Panc1 (cell line): ENCODE data around the gene KMT2E. TPM values are rescaled to one million over a fixed set of nuclear protein-coding genes. Genes with fewer than 3 reads are reported as not detected.
A peak's percentile ranks its signal among the peaks of the same experiment; 100 is the strongest.

Experiments used
- ATAC-seq: fragments of 200-7000 bp; cut with Tn5 transposase; 2 replicates; pipeline ENCODE4 v1.9.1; 2020; ENCODE audit warnings: mild to moderate bottlenecking, moderate library complexity
- BruUV-seq: library from RNA; stranded (reverse); fragments of 400-500 nt; replicated peaks from 2 replicates; lab custom pipeline; 2021; lab: Mats Ljungman, UMichigan
- CTCF ChIA-PET: fragments of 300-600 bp; sonication (Branson Sonifier 250); formaldehyde crosslinking; loops from one replicate; lab custom pipeline; 2022; ENCODE audit warnings: antibody characterized with exemption; lab: Charles Lee
- POLR2A ChIA-PET: fragments of 300-600 bp; sonication (Branson Sonifier 250); formaldehyde crosslinking; loops from one replicate; lab custom pipeline; 2022; ENCODE audit warnings: antibody characterized with exemption; lab: Charles Lee
- DNase-seq: peaks from one replicate; pipeline ENCODE4 v3.0.0-alpha.2; 2010; ENCODE audit warnings: low read depth, low spot score
- H3K27ac ChIP-seq: 2 replicates; pipeline ENCODE4 v1.5.1; 2011; ENCODE audit warnings: mild to moderate bottlenecking, low read length, inconsistent platforms
- H3K27me3 ChIP-seq: fragments of 200-500 bp; sonication (Bioruptor generic); 2 replicates; pipeline ENCODE4 v1.6.0; 2014; ENCODE audit warnings: low read length, inconsistent platforms; ENCODE audit not compliant: control insufficient read depth, insufficient read depth
- H3K36me3 ChIP-seq: fragments of 200-500 bp; sonication (Bioruptor generic); 2 replicates; pipeline ENCODE4 v1.5.1; 2014; ENCODE audit warnings: inconsistent platforms, mild to moderate bottlenecking, low read length, moderate library complexity; ENCODE audit not compliant: control insufficient read depth, insufficient read depth
- H3K4me1 ChIP-seq: 2 replicates; pipeline ENCODE4 v1.5.1; 2011; ENCODE audit warnings: inconsistent platforms, mild to moderate bottlenecking, low read length, moderate library complexity; ENCODE audit not compliant: control insufficient read depth, insufficient read depth
- H3K4me3 ChIP-seq, 2 experiments: 2 replicates each; pipeline ENCODE4 v1.5.1; 2011 to 2012; ENCODE audit warnings: low read depth in 2 of 2, low read length in 2 of 2, mild to moderate bottlenecking in 2 of 2, inconsistent platforms in 1 of 2, moderate library complexity in 1 of 2
- H3K9me3 ChIP-seq: fragments of 200-500 bp; sonication (Bioruptor generic); 2 replicates; pipeline ENCODE4 v1.5.1; 2014; ENCODE audit warnings: low read depth, mild to moderate bottlenecking, inconsistent platforms, low read length, moderate library complexity; ENCODE audit not compliant: control insufficient read depth, insufficient read depth
- POLR2AphosphoS5 ChIP-seq: IDR thresholded peaks from 2 replicates; pipeline ENCODE4 v1.6.1; 2012; ENCODE audit warnings: mild to moderate bottlenecking, low read depth, low read length, moderate library complexity
- SIN3A ChIP-seq: IDR thresholded peaks from 2 replicates; pipeline ENCODE4 v1.6.1; 2012; ENCODE audit warnings: low read depth, mild to moderate bottlenecking, low read length, moderate library complexity, borderline replicate concordance; ENCODE audit not compliant: insufficient read depth
- TCF7L2 ChIP-seq: IDR thresholded peaks from 2 replicates; pipeline ENCODE4 v1.6.1; 2011; ENCODE audit warnings: mild to moderate bottlenecking, low read depth, low read length, inconsistent platforms
- in situ Hi-C: cut with HindIII; loops from 2 replicates; pipeline ENCODE4 v1.10.0; 2016; ENCODE audit warnings: low sequenced_read_pairs, low pct_unique_long_range_greater_than_20kb
- intact Hi-C: fragments of 100-400 bp; cut with micrococcal nuclease; formaldehyde crosslinking; loops from one replicate; pipeline ENCODE4 v1.10.0; 2022; ENCODE audit not compliant: unreplicated experiment
- total RNA-seq: library from RNA; stranded (reverse); gene quantifications from one replicate; pipeline ENCODE4 v1.2.1, GENCODE V29; 2021; ENCODE audit not compliant: unreplicated experiment
- TF ChIP-seq, protein P1 (sequence below): fragments of 450-650 bp; IDR thresholded peaks from 2 replicates; pipeline ENCODE4 v1.5.1; 2017; ENCODE audit warnings: mild to moderate bottlenecking
- TF ChIP-seq, protein P2 (sequence below), 2 experiments: IDR thresholded peaks; 2 replicates each; pipeline ENCODE4 v1.6.1; 2011 to 2012; ENCODE audit warnings: low read depth in 2 of 2, control low read depth in 1 of 2, low read length in 1 of 2, mild to moderate bottlenecking in 1 of 2, moderate library complexity in 1 of 2; ENCODE audit not compliant: insufficient read depth in 1 of 2

Gene KMT2E
- total RNA-seq, 1 experiment from 2014 or later = 51.4 TPM

- ChIA-PET POLR2A (interaction anchor here (0.6 kb wide), 1 partner anchor 93 kb away, joined by 3 read pairs; no protein-coding TSS in a partner anchor), CTCF (no interaction called here)
- Histone ChIP-seq H3K27ac (no peak overlapping the region), H3K27me3 (no peaks in the 10 kb centered on the region), H3K36me3 (peaks cover 18% of the 10 kb centered on the region), H3K4me1 (no peaks in the 10 kb centered on the region), H3K9me3 (no peaks in the 10 kb centered on the region), H3K4me3 (no peak overlapping the region)
- ATAC-seq (no peak), DNase-seq (no peak)
- intact Hi-C loops (no loop called here), in situ Hi-C loops (no loop called here)
- BruUV-seq = TSS peak; percentile 9
- no peak for TF ChIP-seq TCF7L2
- TF ChIP-seq, protein P1, sequence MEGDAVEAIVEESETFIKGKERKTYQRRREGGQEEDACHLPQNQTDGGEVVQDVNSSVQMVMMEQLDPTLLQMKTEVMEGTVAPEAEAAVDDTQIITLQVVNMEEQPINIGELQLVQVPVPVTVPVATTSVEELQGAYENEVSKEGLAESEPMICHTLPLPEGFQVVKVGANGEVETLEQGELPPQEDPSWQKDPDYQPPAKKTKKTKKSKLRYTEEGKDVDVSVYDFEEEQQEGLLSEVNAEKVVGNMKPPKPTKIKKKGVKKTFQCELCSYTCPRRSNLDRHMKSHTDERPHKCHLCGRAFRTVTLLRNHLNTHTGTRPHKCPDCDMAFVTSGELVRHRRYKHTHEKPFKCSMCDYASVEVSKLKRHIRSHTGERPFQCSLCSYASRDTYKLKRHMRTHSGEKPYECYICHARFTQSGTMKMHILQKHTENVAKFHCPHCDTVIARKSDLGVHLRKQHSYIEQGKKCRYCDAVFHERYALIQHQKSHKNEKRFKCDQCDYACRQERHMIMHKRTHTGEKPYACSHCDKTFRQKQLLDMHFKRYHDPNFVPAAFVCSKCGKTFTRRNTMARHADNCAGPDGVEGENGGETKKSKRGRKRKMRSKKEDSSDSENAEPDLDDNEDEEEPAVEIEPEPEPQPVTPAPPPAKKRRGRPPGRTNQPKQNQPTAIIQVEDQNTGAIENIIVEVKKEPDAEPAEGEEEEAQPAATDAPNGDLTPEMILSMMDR = no peak
- TF ChIP-seq, protein P2, sequence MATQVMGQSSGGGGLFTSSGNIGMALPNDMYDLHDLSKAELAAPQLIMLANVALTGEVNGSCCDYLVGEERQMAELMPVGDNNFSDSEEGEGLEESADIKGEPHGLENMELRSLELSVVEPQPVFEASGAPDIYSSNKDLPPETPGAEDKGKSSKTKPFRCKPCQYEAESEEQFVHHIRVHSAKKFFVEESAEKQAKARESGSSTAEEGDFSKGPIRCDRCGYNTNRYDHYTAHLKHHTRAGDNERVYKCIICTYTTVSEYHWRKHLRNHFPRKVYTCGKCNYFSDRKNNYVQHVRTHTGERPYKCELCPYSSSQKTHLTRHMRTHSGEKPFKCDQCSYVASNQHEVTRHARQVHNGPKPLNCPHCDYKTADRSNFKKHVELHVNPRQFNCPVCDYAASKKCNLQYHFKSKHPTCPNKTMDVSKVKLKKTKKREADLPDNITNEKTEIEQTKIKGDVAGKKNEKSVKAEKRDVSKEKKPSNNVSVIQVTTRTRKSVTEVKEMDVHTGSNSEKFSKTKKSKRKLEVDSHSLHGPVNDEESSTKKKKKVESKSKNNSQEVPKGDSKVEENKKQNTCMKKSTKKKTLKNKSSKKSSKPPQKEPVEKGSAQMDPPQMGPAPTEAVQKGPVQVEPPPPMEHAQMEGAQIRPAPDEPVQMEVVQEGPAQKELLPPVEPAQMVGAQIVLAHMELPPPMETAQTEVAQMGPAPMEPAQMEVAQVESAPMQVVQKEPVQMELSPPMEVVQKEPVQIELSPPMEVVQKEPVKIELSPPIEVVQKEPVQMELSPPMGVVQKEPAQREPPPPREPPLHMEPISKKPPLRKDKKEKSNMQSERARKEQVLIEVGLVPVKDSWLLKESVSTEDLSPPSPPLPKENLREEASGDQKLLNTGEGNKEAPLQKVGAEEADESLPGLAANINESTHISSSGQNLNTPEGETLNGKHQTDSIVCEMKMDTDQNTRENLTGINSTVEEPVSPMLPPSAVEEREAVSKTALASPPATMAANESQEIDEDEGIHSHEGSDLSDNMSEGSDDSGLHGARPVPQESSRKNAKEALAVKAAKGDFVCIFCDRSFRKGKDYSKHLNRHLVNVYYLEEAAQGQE (IDR thresholded peaks at IDR 0.05; ENCODE audit: insufficient read depth in 1 of 2, low read depth in 2 of 2, low read length in 1 of 2) = no peak
- TF ChIP-seq SIN3A = no peak
- TF ChIP-seq POLR2AphosphoS5 = no peak
Measured at GRCh38 chr7:105068886-105069285, 54.9 kb downstream of the KMT2E start.

GRCh38 chr7:105073143-105073542 lies 59.1 kb downstream of the KMT2E start:
- ChIA-PET CTCF (no interaction called here), POLR2A (no interaction called here)
- no peak overlapping the region for H3K4me3 ChIP-seq
- BruUV-seq = no TSS peak
- no peaks in the 10 kb centered on the region for H3K9me3 ChIP-seq
- H3K4me1 ChIP-seq = no peaks in the 10 kb centered on the region
- no peaks in the 10 kb centered on the region for H3K27me3 ChIP-seq
- ATAC-seq (no peak), DNase-seq (no peak)
- TF ChIP-seq, protein P1 = no peak
- no peak for TF ChIP-seq SIN3A
- TF ChIP-seq, protein P2 (IDR thresholded peaks at IDR 0.05; ENCODE audit: insufficient read depth in 1 of 2, low read depth in 2 of 2, low read length in 1 of 2) = no peak
- TF ChIP-seq POLR2AphosphoS5 = no peak
- H3K36me3 ChIP-seq = peaks cover 55% of the 10 kb centered on the region
- H3K27ac ChIP-seq = no peak overlapping the region
- intact Hi-C loops (no loop called here), in situ Hi-C loops (no loop called here)
